Embryonic facial prominence (tissue), 1 donor: ENCODE data around the gene EFCAB14.
"Not testable (repeated sequence)": the region's sequence is repeated elsewhere in the genome, so short reads cannot be mapped to it uniquely, and the experiment has no call there.

ENCODE experiments used
- DNase-seq: peaks from one replicate; pipeline ENCODE4 v3.0.0-alpha.2; 2016; ENCODE audit errors: extremely low spot score

The EFCAB14 gene

GRCh38 chr1:46653405-46653958 lies 65.4 kb downstream of the EFCAB14 start:
- no peak for DNase-seq

- no peak for DNase-seq
Measured at GRCh38 chr1:46652321-46653100, 66.4 kb downstream of the EFCAB14 start.

- not testable (repeated sequence) for DNase-seq
Measured at GRCh38 chr1:46651152-46651551, 67.8 kb downstream of the EFCAB14 start.

- DNase-seq, result no peak
Measured at GRCh38 chr1:46650491-46650890, 68.4 kb downstream of the EFCAB14 start.

- no peak for DNase-seq
Measured at GRCh38 chr1:46649764-46650163, 69.2 kb downstream of the EFCAB14 start.

- DNase-seq, result no peak
Measured at GRCh38 chr1:46647611-46648010, 71.3 kb downstream of the EFCAB14 start.

- DNase-seq, result no peak
Measured at GRCh38 chr1:46646844-46647243, 72.1 kb downstream of the EFCAB14 start.

GRCh38 chr1:46646331-46646730 lies 72.6 kb downstream of the EFCAB14 start:
- DNase-seq, result no peak

- no peak for DNase-seq
Measured at GRCh38 chr1:46645815-46646214, 73.1 kb downstream of the EFCAB14 start.

- no peak for DNase-seq
Measured at GRCh38 chr1:46643368-46643775, 75.5 kb downstream of the EFCAB14 start.

- no peak for DNase-seq
Measured at GRCh38 chr1:46642115-46642680, 76.7 kb downstream of the EFCAB14 start.

GRCh38 chr1:46639547-46639946 lies 79.4 kb downstream of the EFCAB14 start:
- DNase-seq, result no peak

GRCh38 chr1:46638921-46639320 lies 80.0 kb downstream of the EFCAB14 start:
- no peak for DNase-seq

- no peak for DNase-seq
Measured at GRCh38 chr1:46637444-46638083, 81.3 kb downstream of the EFCAB14 start.

- DNase-seq, result no peak
Measured at GRCh38 chr1:46635205-46635604, 83.7 kb downstream of the EFCAB14 start.

- no peak for DNase-seq
Measured at GRCh38 chr1:46630719-46631118, 88.2 kb downstream of the EFCAB14 start.
